GM18499 (cell line): ENCODE data around the gene WASHC1.
"Not testable (repeated sequence)": the region's sequence is repeated elsewhere in the genome, so short reads cannot be mapped to it uniquely, and the experiment has no call there.

ENCODE experiments used
- ATAC-seq: cut with Tn5 transposase; IDR thresholded peaks from one replicate; pipeline ENCODE4 v1.9.1; 2021; ENCODE audit warnings: moderate number of reproducible peaks; ENCODE audit not compliant: insufficient read depth, unreplicated experiment

WASHC1 gene

DNA sequence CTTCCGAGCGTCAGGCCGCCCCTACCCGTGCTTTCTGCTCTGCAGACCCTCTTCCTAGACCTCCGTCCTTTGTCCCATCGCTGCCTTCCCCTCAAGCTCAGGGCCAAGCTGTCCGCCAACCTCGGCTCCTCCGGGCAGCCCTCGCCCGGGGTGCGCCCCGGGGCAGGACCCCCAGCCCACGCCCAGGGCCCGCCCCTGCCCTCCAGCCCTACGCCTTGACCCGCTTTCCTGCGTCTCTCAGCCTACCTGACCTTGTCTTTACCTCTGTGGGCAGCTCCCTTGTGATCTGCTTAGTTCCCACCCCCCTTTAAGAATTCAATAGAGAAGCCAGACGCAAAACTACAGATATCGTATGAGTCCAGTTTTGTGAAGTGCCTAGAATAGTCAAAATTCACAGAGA, at the start of gene WASHC1:
Gene WASHC1, minus strand, starts transcription at position 101 of the 400 bp plus-strand sequence. CDS start 4,457 bp downstream, outside the sequence.
- not testable (repeated sequence) for ATAC-seq

DNA sequence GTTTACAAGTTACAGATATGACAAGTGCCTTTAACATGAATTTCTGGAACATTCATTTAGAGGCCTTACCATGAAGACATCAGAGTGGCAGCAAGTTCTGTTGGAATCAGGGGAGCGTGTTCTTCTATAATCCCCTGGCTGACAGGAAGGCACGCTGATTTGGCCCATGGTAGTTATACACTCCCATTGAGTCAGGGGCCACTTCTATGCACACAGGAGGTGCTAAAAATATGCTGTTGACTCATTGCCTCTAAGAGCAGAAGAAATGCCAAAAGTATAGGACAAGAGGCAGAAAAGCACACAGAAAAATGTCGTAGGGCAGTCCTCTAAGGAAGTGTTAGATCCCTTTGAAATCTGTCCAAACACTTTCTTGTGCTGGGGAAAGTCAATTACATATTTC, 49.1 kb upstream of the WASHC1 start:
- not testable (repeated sequence) for ATAC-seq

- ATAC-seq, result not testable (repeated sequence)
These were observed 47.1 kb upstream of the WASHC1 start for GRCh38 chr9:76389-76788.

- ATAC-seq, result not testable (repeated sequence)
These were observed 44.8 kb upstream of the WASHC1 start for GRCh38 chr9:73900-74525.

DNA sequence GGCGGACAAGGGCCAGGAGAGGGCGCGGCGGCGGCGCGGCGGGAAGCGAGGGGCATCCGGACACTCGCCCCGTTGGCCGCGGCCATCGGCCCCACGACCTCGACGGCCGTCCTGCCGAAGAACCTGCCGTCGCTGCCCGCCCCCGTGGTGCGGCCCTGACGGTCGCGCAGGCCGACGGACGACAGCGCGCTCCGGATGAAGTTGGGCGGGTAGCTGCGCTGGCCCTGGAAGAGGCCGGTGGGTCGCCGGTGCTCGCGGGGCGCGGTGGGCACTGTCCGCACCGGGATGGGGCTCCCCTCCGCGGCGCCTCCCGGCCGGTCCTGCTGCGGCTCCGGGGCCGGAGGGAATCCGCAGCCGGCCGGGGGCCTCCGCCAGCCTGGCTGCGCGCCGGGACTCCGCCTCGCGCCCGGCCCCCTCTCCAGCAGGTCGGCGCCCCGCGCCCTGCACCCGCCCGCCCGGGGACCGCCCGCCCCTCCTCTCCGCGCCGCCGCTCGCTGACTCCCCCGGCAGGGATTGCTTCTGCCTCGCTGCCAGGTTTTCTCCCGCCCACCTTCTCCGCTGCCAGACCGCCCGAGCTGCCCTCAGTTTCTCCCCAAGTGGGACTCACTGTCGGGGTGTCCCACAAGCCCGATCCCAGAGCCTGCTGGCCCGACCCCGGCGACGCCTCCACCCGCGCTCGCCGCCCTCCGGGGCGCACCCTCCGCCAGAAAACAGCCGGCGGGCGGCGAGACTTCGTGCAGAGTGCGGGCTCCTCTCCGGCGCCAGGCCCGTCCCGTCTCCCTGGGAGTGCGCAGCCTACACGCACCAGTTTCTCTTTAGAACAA, 44.0 kb upstream of the WASHC1 start:
- ATAC-seq, result not testable (repeated sequence)

GRCh38 chr9:63031-63629, 33.9 kb upstream of the WASHC1 start:
- ATAC-seq, result peak; percentile 61

- ATAC-seq, result peak; percentile 54
These were observed 23.4 kb upstream of the WASHC1 start for GRCh38 chr9:52678-53077.

GRCh38 chr9:48190-48842, 19.1 kb upstream of the WASHC1 start:
- ATAC-seq, result not testable (repeated sequence)

DNA sequence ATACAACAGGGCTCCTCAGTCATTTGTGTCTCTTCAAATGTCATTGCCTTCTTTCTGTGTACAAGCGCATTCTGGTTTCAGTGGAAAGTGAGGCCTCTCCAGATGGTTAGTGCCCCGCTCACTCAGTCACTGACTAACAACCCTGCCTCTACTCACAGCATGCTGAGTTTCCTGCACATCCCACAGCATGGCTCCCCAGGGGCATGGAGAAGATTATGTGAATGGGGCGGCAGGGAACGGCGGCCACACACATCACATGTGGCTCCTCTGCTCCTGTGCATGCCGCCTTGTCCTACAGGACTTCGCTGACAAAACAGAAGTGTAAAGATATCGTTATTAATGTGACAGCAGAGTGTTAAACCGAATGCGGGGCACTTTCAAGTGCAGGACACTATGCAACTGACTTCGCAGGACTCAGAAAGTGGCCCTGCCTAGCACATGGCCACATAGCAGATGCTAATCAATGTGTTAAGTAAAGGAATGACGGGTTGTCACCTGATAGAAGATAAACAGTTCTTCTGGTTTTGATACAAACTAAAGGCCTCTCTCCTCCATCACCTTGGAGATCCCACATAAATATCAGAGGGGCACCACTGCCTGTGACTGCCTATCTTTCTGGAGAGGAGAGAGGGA, 17.5 kb upstream of the WASHC1 start:
- ATAC-seq, result not testable (repeated sequence)

GRCh38 chr9:46164-46563, 16.9 kb upstream of the WASHC1 start:
- ATAC-seq, result not testable (repeated sequence)

GRCh38 chr9:45180-45878, 16.1 kb upstream of the WASHC1 start:
- ATAC-seq, result not testable (repeated sequence)

DNA sequence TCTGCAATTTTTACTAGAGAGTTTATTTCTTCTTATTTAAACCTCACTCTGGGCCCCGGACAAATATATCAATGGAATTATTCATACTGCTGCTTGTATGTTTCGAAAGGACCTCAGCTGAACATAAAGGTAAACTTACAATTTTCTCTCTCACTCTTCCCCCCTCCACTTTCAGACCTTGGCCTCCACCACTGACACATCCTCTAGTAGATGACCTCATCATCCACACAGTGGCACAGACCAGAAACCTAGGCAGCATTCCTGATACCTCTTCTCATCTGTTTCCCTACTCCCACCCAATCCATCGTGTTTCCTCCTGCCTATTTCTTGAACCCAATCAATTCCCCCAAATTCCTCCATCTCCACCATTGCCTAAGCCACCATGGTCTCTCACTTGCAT, 15.2 kb upstream of the WASHC1 start:
- not testable (repeated sequence) for ATAC-seq

DNA sequence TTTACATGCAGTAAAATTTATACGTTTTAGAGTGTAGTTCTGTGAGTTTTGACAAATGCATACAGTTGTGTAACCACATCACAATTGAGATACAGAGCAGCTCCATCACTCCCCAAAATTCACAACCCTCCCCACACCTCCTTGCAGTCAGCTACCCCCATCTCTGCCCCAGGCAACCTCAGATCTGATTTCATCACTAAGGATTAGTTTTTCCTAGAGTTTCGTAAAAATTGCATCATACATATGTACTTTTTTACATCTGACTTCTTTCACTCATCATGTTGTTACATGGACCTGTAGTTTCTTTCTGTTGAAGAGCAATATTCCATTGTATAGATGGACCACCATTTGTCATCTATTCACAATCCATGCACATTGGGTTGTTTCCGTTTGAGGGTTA, 14.4 kb upstream of the WASHC1 start:
- ATAC-seq, result not testable (repeated sequence)

GRCh38 chr9:43116-43515, 13.9 kb upstream of the WASHC1 start:
- ATAC-seq, result not testable (repeated sequence)

GRCh38 chr9:41819-42218, 12.6 kb upstream of the WASHC1 start:
- not testable (repeated sequence) for ATAC-seq

GRCh38 chr9:41261-41676, 12.0 kb upstream of the WASHC1 start:
- not testable (repeated sequence) for ATAC-seq

GRCh38 chr9:32308-32707, 3.1 kb upstream of the WASHC1 start:
- not testable (repeated sequence) for ATAC-seq

GRCh38 chr9:28775-29174, 481 bp downstream of the WASHC1 start:
- not testable (repeated sequence) for ATAC-seq

GRCh38 chr9:21621-22020, 7.6 kb downstream of the WASHC1 start:
- not testable (repeated sequence) for ATAC-seq
